K562 (cell line): ENCODE measurements around the gene DIPK1B. TPM values are rescaled to one million over a fixed set of nuclear protein-coding genes. Genes with fewer than 3 reads are reported as not detected.

Source experiments
- CBX8 ChIP-seq: fragments of 200-600 bp; sonication (generic); IDR thresholded peaks from 2 replicates; pipeline ENCODE4 v1.6.1; 2012; ENCODE audit warnings: borderline replicate concordance, mixed run types, low read depth, mild to moderate bottlenecking, moderate library complexity, mixed read lengths, low read length, control low read depth, inconsistent platforms; ENCODE audit not compliant: poor library complexity, severe bottlenecking; ENCODE audit errors: extremely low read depth
- CCAR2 ChIP-seq: fragments of 200-400 bp; formaldehyde crosslinking; IDR thresholded peaks from 2 replicates; pipeline ENCODE4 v1.6.1; 2017; ENCODE audit warnings: mild to moderate bottlenecking, low read depth, low read length
- EP400 ChIP-seq: fragments of 450-650 bp; IDR thresholded peaks from 2 replicates; pipeline ENCODE4 v1.6.1; 2017; ENCODE audit warnings: antibody characterized with exemption, mild to moderate bottlenecking, moderate library complexity
- FOXA1 ChIP-seq: fragments of 450-650 bp; IDR thresholded peaks from 2 replicates; pipeline ENCODE4 v1.6.1; 2016; ENCODE audit warnings: mild to moderate bottlenecking, borderline replicate concordance
- HMG20B ChIP-seq: fragments of 250-450 bp; sonication (Bioruptor Pico); IDR thresholded peaks from 2 replicates; pipeline ENCODE4 v1.5.0; 2021; ENCODE audit warnings: mild to moderate bottlenecking
- HMGN3 ChIP-seq: IDR thresholded peaks from 2 replicates; pipeline ENCODE4 v1.6.1; 2011; ENCODE audit warnings: borderline replicate concordance, low read depth, mild to moderate bottlenecking, mixed read lengths, low read length; ENCODE audit not compliant: insufficient read length; ENCODE audit errors: extremely low read depth
- HNRNPLL ChIP-seq: fragments of 200-400 bp; formaldehyde crosslinking; IDR thresholded peaks from 2 replicates; pipeline ENCODE4 v1.6.1; 2017; ENCODE audit warnings: low read length, low read depth, mild to moderate bottlenecking; ENCODE audit not compliant: poor library complexity, severe bottlenecking
- JUNB ChIP-seq: fragments of 450-650 bp; formaldehyde crosslinking; conservative IDR thresholded peaks from 2 replicates; pipeline ENCODE4 v1.4.0; 2020; ENCODE audit warnings: mild to moderate bottlenecking
- MYNN ChIP-seq, 2 experiments: sonication (generic); formaldehyde crosslinking in 1 of 2; IDR thresholded peaks; 2 replicates each; pipeline versions ENCODE4 v1.5.0 to v1.6.1; 2016 to 2020; ENCODE audit warnings: antibody characterized with exemption in 1 of 2, missing genetic modification reagents in 1 of 2
- POLR2G ChIP-seq: fragments of 200-400 bp; formaldehyde crosslinking; IDR thresholded peaks from 2 replicates; pipeline ENCODE4 v1.6.1; 2017; ENCODE audit warnings: low read depth, mild to moderate bottlenecking, antibody characterized with exemption, low read length, moderate library complexity
- SPI1 ChIP-seq: IDR thresholded peaks from 2 replicates; pipeline ENCODE4 v1.6.1; 2011; ENCODE audit warnings: low read depth, low read length, control low read depth, borderline replicate concordance
- SREBF1 ChIP-seq: fragments of 150-350 bp; IDR thresholded peaks from 2 replicates; pipeline ENCODE4 v1.6.1; 2014; ENCODE audit warnings: antibody characterized with exemption, low read depth, low read length, borderline replicate concordance
- TRIM28 ChIP-seq: fragments of 450-650 bp; IDR thresholded peaks from 2 replicates; pipeline ENCODE4 v1.6.1; 2017
- ZBED1 ChIP-seq: IDR thresholded peaks from 2 replicates; pipeline ENCODE4 v1.6.1; 2014
- ZNF165 ChIP-seq: fragments of 250-450 bp; sonication (Bioruptor Pico); IDR thresholded peaks from 2 replicates; pipeline ENCODE4 v1.4.0; 2020; ENCODE audit warnings: borderline replicate concordance
- ZNF24 ChIP-seq: fragments of 450-650 bp; IDR thresholded peaks from 2 replicates; pipeline ENCODE4 v1.6.1; 2016
- ZNF316 ChIP-seq: fragments of 450-650 bp; IDR thresholded peaks from 2 replicates; pipeline ENCODE4 v1.6.1; 2016
- ZNF41 ChIP-seq: fragments of 250-450 bp; sonication (Bioruptor Pico); conservative IDR thresholded peaks from 2 replicates; pipeline ENCODE4 v1.4.0; 2020; ENCODE audit warnings: mild to moderate bottlenecking
- ZNF57 ChIP-seq: fragments of 450-650 bp; formaldehyde crosslinking; IDR thresholded peaks from 2 replicates; pipeline ENCODE4 v1.4.0; 2020; ENCODE audit warnings: mild to moderate bottlenecking, moderate library complexity
- ZNF707 ChIP-seq: fragments of 250-450 bp; sonication (Bioruptor Pico); conservative IDR thresholded peaks from 2 replicates; pipeline ENCODE4 v1.8.0; 2022; ENCODE audit warnings: inconsistent platforms, mild to moderate bottlenecking, moderate library complexity
- ZNF77 ChIP-seq: fragments of 250-450 bp; sonication (Bioruptor Pico); IDR thresholded peaks from 2 replicates; pipeline ENCODE4 v1.5.0; 2020
- polyA plus RNA-seq, 8 experiments: library from polyadenylated mRNA; depleted of rRNA in 4 of 8; stranded (reverse) in 5 of 8; unstranded in 3 of 8; fragments of >200 nt; fragmentation: Nextera tagmentation in 2 of 8; fragmentation: Illumina TruSeq in 1 of 8; extraction: Ambion mirVana in 2 of 8; extraction: Trizol in 1 of 8; gene quantifications; 2 replicates each; pipeline versions ENCODE4 v1.2.1 to v1.2.3, GENCODE V29; 2011 to 2014; ENCODE audit warnings: inconsistent platforms in 1 of 8, missing spikeins in 1 of 8
- total RNA-seq, 7 experiments: library from RNA; depleted of rRNA in 6 of 7; stranded (reverse); fragments of >200 nt in 6 of 7; fragmentation: Illumina TruSeq in 2 of 7; extraction: Trizol in 2 of 7; gene quantifications; 2 replicates each; pipeline versions ENCODE4 v1.2.1 to v1.2.3, GENCODE V29; 2011 to 2021; ENCODE audit warnings: low replicate concordance in 1 of 7
- TF ChIP-seq, protein P1 (sequence below): sonication (generic); formaldehyde crosslinking; IDR thresholded peaks from 2 replicates; pipeline ENCODE4 v1.8.0; 2022; ENCODE audit warnings: mild to moderate bottlenecking, missing genetic modification reagents
- TF ChIP-seq, protein P2 (sequence below): fragments of 450-650 bp; formaldehyde crosslinking; IDR thresholded peaks from 2 replicates; pipeline ENCODE4 v1.4.0; 2020; ENCODE audit warnings: mild to moderate bottlenecking, mixed read lengths
- TF ChIP-seq, protein P3 (sequence below): sonication (generic); formaldehyde crosslinking; IDR thresholded peaks from 2 replicates; pipeline ENCODE4 v1.8.1; 2023; ENCODE audit warnings: missing genetic modification reagents, mild to moderate bottlenecking, borderline replicate concordance

DIPK1B gene
- total and polyA plus RNA-seq, 9 of the 15 experiments (the other 6 are each of a cell fraction or from before 2014, with no cell fraction given): 0.08 to 22.3 (median 5.9) TPM

DNA sequence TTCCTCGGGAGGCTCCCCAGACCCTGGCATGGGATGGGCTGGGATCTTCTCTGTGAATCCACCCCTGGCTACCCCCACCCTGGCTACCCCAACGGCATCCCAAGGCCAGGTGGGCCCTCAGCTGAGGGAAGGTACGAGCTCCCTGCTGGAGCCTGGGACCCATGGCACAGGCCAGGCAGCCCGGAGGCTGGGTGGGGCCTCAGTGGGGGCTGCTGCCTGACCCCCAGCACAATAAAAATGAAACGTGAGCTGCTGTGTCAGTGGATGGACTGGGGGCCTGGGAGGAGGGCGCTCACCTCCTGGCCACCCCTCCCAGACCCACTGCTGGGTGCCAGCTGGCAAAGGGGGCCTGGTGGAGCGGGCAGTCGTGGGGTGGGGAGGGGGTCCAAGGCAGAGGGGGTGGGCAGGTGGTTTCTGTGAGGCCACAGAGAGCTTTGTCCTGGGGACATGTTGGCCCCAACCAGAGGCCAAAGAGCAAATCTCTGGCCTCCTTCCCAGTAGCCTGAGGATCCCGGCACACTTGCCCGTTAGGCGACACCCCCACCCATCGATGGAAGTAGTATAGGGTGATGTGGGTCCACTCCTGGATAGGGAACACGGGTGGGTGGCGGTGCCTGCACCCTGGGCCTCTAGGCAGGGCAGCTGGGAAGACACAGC, 39.8 kb upstream of the DIPK1B start (continued):
- TF ChIP-seq SPI1: no peak
- TF ChIP-seq ZNF24: no peak
- TF ChIP-seq FOXA1: no peak
- TF ChIP-seq ZBED1: no peak; the same call in 1 of the 2 replicates
- TF ChIP-seq, protein P1, sequence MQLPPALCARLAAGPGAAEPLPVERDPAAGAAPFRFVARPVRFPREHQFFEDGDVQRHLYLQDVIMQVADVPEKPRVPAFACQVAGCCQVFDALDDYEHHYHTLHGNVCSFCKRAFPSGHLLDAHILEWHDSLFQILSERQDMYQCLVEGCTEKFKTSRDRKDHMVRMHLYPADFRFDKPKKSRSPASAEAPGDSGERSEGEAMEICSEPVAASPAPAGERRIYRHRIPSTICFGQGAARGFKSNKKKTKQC (CRISPR knock-in tag): no peak
- TF ChIP-seq ZNF316: no peak
- no peak for TF ChIP-seq TRIM28
- no peak for TF ChIP-seq ZNF77 (CRISPR knock-in tag)
- TF ChIP-seq, protein P2, sequence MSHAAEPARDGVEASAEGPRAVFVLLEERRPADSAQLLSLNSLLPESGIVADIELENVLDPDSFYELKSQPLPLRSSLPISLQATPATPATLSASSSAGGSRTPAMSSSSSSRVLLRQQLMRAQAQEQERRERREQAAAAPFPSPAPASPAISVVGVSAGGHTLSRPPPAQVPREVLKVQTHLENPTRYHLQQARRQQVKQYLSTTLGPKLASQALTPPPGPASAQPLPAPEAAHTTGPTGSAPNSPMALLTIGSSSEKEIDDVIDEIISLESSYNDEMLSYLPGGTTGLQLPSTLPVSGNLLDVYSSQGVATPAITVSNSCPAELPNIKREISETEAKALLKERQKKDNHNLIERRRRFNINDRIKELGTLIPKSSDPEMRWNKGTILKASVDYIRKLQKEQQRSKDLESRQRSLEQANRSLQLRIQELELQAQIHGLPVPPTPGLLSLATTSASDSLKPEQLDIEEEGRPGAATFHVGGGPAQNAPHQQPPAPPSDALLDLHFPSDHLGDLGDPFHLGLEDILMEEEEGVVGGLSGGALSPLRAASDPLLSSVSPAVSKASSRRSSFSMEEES: no peak
- no peak for TF ChIP-seq CBX8
- no peak for TF ChIP-seq CCAR2
- TF ChIP-seq POLR2G: no peak; the same call in 1 of the 2 replicates
- no peak for TF ChIP-seq HNRNPLL
- TF ChIP-seq, protein P3, sequence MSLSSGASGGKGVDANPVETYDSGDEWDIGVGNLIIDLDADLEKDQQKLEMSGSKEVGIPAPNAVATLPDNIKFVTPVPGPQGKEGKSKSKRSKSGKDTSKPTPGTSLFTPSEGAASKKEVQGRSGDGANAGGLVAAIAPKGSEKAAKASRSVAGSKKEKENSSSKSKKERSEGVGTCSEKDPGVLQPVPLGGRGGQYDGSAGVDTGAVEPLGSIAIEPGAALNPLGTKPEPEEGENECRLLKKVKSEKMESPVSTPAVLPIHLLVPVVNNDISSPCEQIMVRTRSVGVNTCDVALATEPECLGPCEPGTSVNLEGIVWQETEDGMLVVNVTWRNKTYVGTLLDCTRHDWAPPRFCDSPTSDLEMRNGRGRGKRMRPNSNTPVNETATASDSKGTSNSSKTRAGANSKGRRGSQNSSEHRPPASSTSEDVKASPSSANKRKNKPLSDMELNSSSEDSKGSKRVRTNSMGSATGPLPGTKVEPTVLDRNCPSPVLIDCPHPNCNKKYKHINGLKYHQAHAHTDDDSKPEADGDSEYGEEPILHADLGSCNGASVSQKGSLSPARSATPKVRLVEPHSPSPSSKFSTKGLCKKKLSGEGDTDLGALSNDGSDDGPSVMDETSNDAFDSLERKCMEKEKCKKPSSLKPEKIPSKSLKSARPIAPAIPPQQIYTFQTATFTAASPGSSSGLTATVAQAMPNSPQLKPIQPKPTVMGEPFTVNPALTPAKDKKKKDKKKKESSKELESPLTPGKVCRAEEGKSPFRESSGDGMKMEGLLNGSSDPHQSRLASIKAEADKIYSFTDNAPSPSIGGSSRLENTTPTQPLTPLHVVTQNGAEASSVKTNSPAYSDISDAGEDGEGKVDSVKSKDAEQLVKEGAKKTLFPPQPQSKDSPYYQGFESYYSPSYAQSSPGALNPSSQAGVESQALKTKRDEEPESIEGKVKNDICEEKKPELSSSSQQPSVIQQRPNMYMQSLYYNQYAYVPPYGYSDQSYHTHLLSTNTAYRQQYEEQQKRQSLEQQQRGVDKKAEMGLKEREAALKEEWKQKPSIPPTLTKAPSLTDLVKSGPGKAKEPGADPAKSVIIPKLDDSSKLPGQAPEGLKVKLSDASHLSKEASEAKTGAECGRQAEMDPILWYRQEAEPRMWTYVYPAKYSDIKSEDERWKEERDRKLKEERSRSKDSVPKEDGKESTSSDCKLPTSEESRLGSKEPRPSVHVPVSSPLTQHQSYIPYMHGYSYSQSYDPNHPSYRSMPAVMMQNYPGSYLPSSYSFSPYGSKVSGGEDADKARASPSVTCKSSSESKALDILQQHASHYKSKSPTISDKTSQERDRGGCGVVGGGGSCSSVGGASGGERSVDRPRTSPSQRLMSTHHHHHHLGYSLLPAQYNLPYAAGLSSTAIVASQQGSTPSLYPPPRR (CRISPR knock-in tag): 0 out of 2 replicates have a peak, but pooled peaks have one; percentile 15
- no peak for TF ChIP-seq HMGN3
- no peak for TF ChIP-seq SREBF1
- no peak for TF ChIP-seq EP400
- TF ChIP-seq ZNF57: no peak
- TF ChIP-seq HMG20B (CRISPR knock-in tag): no peak
- no peak for TF ChIP-seq ZNF165
- no peak for TF ChIP-seq MYNN (IDR thresholded peaks at IDR 0.05)
- TF ChIP-seq MYNN (CRISPR knock-in tag; IDR thresholded peaks at IDR 0.05): no peak
- no peak for TF ChIP-seq ZNF707 (CRISPR knock-in tag)
- no peak for TF ChIP-seq JUNB (CRISPR knock-in tag)
- no peak for TF ChIP-seq ZNF41 (CRISPR knock-in tag)
